ENCODE measurements around the gene AQP2.

Gene AQP2

DNA sequence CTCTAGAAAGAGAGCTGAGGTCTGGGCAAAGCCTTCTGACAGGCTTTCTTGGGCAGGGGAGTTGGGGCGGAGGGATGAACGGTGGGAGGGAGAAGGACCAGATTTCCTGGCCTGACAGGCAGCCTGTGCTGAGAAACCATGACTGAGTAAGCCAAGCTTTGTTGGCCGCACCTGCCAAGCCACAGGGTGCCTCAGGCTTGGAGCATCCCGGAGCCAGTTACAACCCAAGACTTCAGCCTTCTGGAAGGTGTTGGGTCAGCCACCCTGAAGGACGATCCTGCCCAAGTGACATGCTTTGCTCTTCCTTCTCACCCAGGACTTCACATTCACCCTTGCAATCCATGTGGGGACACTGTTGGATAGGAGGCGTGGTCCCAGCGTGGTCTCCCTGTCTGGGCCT is 21.0 kb upstream of the AQP2 start:
- Histone ChIP-seq H3K9ac (ENCODE audit: low read length in 5 of 5) (no peak overlapping the region), H3K4me3 (ENCODE audit: low read depth in 1 of 5, low read length in 5 of 5) (no peak overlapping the region), H3K27ac (ENCODE audit: low read depth, low read length) (no peak overlapping the region), H3K27me3 (ENCODE audit: control insufficient read depth in 5 of 5, insufficient read depth in 4 of 5, low read length in 5 of 5) (peaks cover 0 to 3% (median 0%) of the 10 kb centered on the region in 5 donors), H3K4me1 (ENCODE audit: control insufficient read depth in 5 of 5, insufficient read depth in 5 of 5, low read length in 5 of 5) (peaks cover 0 to 6% (median 3%) of the 10 kb centered on the region in 5 donors), H3K36me3 (ENCODE audit: control insufficient read depth in 5 of 5, insufficient read depth in 5 of 5, low read length in 5 of 5) (no peaks in the 10 kb centered on the region), H3K9me3 (ENCODE audit: control insufficient read depth in 5 of 5, low read length in 5 of 5) (no peaks in the 10 kb centered on the region)

DNA sequence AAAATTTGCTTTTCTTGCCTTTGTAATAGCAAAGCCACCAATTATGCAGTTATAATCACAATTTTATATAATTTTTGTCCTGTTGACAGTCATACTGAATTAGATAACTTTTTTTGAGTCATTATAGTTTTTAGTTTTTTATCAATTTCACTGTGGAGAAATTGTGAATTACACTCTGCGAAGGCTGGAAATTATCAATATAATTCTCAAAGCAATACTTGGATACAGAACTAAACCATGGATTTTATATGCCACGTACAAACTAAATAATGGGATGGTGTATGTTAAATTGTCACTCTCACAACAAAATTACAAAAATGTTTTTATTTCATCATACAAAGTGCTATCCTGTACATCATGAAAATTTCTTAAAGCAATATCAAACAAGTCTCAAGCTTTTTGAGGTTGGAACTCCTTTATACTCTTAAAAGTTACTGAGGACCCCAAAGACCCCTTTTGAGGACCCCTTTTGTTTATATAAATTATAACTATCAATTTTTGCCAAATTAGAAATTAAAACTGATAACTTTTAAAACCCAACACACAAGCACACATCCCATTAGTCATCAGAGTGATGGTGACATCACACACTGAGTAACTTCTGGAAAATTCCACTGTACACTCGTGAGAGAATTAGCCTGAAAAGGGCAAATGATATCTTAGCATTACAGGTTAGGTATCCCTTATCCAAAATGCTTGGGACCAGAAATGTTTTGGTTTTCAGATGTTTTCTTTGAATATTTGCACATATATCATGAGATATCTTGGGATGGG is 19.8 kb upstream of the AQP2 start:
- Histone ChIP-seq H3K27ac (ENCODE audit: low read depth, low read length) (no peak overlapping the region), H3K4me1 (ENCODE audit: control insufficient read depth in 5 of 5, insufficient read depth in 5 of 5, low read length in 5 of 5) (no peaks in the 10 kb centered on the region), H3K9ac (ENCODE audit: low read length in 5 of 5) (no peak overlapping the region)

DNA sequence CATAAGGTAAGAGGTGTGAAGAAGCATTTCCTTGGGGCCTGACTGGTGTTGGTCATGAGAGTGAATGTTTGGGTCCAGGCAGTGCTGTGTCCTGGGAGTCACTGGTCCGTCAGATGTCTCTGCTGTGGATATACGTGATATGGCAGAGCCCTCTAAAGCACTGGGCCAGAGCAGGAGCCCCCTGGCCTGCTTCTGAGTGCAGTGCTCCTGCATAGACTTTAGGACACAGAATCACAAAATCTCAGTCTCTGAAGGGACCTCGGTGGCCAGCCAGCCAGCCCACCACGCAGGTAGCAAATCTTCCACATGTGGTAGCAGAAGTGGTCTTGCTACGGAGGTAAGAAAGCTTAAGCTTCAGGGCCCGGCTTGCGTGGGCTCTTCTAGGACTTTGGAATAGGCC is 18.5 kb upstream of the AQP2 start:
- no peak overlapping the region for H3K27ac ChIP-seq (ENCODE audit: low read depth, low read length)
- no peaks in the 10 kb centered on the region for H3K36me3 ChIP-seq (ENCODE audit: control insufficient read depth in 5 of 5, insufficient read depth in 5 of 5, low read length in 5 of 5)
- H3K4me1 ChIP-seq (ENCODE audit: control insufficient read depth in 5 of 5, insufficient read depth in 5 of 5, low read length in 5 of 5): no peaks in the 10 kb centered on the region
- no peaks in the 10 kb centered on the region for H3K9me3 ChIP-seq (ENCODE audit: control insufficient read depth in 5 of 5, low read length in 5 of 5)
- H3K27me3 ChIP-seq (ENCODE audit: control insufficient read depth in 5 of 5, insufficient read depth in 4 of 5, low read length in 5 of 5): peaks cover 0 to 3% (median 0%) of the 10 kb centered on the region in 5 donors
- H3K4me3 ChIP-seq (ENCODE audit: low read depth in 1 of 5, low read length in 5 of 5): no peak overlapping the region
- no peak overlapping the region for H3K9ac ChIP-seq (ENCODE audit: low read length in 5 of 5)

More for the DNA sequence above, 19.8 kb upstream of the AQP2 start:
- H3K4me3 ChIP-seq (ENCODE audit: low read depth in 1 of 5, low read length in 5 of 5): no peak overlapping the region
- no peaks in the 10 kb centered on the region for H3K36me3 ChIP-seq (ENCODE audit: control insufficient read depth in 5 of 5, insufficient read depth in 5 of 5, low read length in 5 of 5)
- no peaks in the 10 kb centered on the region for H3K9me3 ChIP-seq (ENCODE audit: control insufficient read depth in 5 of 5, low read length in 5 of 5)
- peaks cover 0 to 3% (median 0%) of the 10 kb centered on the region in 5 donors for H3K27me3 ChIP-seq (ENCODE audit: control insufficient read depth in 5 of 5, insufficient read depth in 4 of 5, low read length in 5 of 5)

DNA sequence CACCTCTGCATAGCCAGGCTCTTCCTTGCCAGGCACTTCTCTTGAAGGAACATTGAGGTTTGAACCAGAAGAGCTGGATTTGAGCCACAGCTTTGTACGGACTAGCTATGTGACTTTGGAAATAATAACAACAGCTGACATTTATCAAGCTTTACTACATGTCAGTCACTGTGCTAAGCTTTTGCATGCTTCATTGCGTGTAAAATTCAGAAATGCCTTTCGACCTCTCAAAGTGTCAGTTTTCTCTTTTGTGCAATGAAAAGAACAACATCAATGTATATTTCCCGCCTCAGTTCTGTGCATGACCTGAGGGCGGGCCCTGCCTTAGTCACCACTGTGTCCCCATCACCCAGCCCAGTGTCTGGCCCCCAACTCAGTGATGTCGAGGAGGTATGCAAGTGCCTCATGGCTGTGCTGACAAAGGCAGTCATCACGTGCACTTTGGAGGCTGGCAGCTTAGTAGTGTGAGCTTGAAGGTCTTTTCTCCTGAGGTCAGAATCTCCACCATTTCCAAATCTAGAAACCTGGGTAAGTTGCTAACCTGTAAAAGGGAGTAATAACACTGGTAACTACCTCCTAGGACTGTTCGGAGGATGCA is 17.9 kb upstream of the AQP2 start:
- Histone ChIP-seq H3K4me1 (ENCODE audit: control insufficient read depth in 5 of 5, insufficient read depth in 5 of 5, low read length in 5 of 5) (no peaks in the 10 kb centered on the region), H3K4me3 (ENCODE audit: low read depth in 1 of 5, low read length in 5 of 5) (no peak overlapping the region), H3K9ac (ENCODE audit: low read length in 5 of 5) (no peak overlapping the region), H3K9me3 (ENCODE audit: control insufficient read depth in 5 of 5, low read length in 5 of 5) (no peaks in the 10 kb centered on the region), H3K27me3 (ENCODE audit: control insufficient read depth in 5 of 5, insufficient read depth in 4 of 5, low read length in 5 of 5) (peaks cover 0 to 3% (median 0%) of the 10 kb centered on the region in 5 donors), H3K27ac (ENCODE audit: low read depth, low read length) (no peak overlapping the region), H3K36me3 (ENCODE audit: control insufficient read depth in 5 of 5, insufficient read depth in 5 of 5, low read length in 5 of 5) (no peaks in the 10 kb centered on the region)

DNA sequence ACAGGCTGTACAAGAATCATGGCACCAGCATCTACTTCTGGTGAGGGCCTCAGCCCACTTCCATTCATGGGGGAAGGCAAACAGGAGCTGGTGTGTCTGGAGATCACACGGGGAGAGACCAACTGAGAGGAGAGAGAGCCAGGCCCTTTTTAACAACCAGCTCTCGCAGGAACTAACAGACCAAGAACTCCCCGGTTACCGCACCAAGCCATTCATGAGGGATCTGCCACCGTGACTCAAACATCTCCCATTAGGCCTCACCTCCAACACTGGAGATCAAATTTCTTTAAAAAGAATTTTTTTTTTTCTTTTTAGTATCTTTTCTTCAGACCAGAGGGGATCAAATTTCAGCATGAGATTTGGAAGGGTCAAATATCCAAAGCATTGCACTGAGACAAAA is 16.7 kb upstream of the AQP2 start:
- no peaks in the 10 kb centered on the region for H3K9me3 ChIP-seq (ENCODE audit: control insufficient read depth in 5 of 5, low read length in 5 of 5)
- peaks cover 0 to 4% (median 0%) of the 10 kb centered on the region in 5 donors for H3K4me1 ChIP-seq (ENCODE audit: control insufficient read depth in 5 of 5, insufficient read depth in 5 of 5, low read length in 5 of 5)
- H3K27ac ChIP-seq (ENCODE audit: low read depth, low read length): no peak overlapping the region

DNA sequence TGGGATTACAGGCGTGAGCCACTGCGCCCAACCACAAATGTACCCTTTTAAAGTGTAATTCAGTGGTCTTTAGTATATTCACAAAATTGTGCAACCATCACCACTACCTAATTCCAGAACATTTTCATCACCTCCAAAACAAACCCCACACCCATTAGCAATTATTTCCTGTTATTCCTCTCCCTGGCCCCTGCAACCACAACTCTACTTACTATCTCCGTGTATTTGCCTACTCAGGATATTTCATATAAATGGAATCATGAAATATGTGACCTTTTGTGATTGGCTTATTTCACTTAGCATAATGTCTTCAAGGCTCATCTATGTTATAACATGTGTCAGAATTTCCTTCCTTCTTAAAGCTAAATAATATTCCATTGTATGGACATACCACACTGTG is 16.0 kb upstream of the AQP2 start:
- H3K27me3 ChIP-seq (ENCODE audit: control insufficient read depth in 5 of 5, insufficient read depth in 4 of 5, low read length in 5 of 5): peaks cover 0 to 3% (median 0%) of the 10 kb centered on the region in 5 donors
- H3K27ac ChIP-seq (ENCODE audit: low read depth, low read length): no peak overlapping the region
- no peak overlapping the region for H3K4me3 ChIP-seq (ENCODE audit: low read depth in 1 of 5, low read length in 5 of 5)
- no peaks in the 10 kb centered on the region for H3K9me3 ChIP-seq (ENCODE audit: control insufficient read depth in 5 of 5, low read length in 5 of 5)
- H3K9ac ChIP-seq (ENCODE audit: low read length in 5 of 5): no peak overlapping the region
- no peaks in the 10 kb centered on the region for H3K36me3 ChIP-seq (ENCODE audit: control insufficient read depth in 5 of 5, insufficient read depth in 5 of 5, low read length in 5 of 5)
- peaks cover 0 to 4% (median 0%) of the 10 kb centered on the region in 5 donors for H3K4me1 ChIP-seq (ENCODE audit: control insufficient read depth in 5 of 5, insufficient read depth in 5 of 5, low read length in 5 of 5)

More for the DNA sequence above, 16.7 kb upstream of the AQP2 start:
- Histone ChIP-seq H3K9ac (ENCODE audit: low read length in 5 of 5) (no peak overlapping the region), H3K4me3 (ENCODE audit: low read depth in 1 of 5, low read length in 5 of 5) (no peak overlapping the region), H3K27me3 (ENCODE audit: control insufficient read depth in 5 of 5, insufficient read depth in 4 of 5, low read length in 5 of 5) (peaks cover 0 to 3% (median 0%) of the 10 kb centered on the region in 5 donors), H3K36me3 (ENCODE audit: control insufficient read depth in 5 of 5, insufficient read depth in 5 of 5, low read length in 5 of 5) (no peaks in the 10 kb centered on the region)

DNA sequence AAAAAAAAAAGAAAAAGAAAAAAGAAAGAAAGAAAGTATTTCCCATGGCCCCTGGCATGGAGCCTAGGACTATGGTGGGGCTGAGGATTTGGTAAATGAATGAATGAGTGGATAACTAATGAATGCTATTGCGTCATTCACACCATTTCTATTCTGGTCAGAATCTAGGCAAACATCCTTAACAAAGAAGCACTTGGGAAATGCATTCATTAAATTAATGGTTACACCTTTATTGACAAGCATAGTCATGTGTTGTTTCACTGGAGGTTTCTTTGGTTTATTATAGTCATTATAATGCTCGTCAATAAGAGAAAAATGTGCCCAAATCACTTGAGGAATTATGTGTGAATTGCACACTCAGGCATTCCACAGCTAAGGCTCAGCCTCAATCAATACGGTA is 13.6 kb upstream of the AQP2 start:
- H3K27ac ChIP-seq (ENCODE audit: low read depth, low read length): no peak overlapping the region

DNA sequence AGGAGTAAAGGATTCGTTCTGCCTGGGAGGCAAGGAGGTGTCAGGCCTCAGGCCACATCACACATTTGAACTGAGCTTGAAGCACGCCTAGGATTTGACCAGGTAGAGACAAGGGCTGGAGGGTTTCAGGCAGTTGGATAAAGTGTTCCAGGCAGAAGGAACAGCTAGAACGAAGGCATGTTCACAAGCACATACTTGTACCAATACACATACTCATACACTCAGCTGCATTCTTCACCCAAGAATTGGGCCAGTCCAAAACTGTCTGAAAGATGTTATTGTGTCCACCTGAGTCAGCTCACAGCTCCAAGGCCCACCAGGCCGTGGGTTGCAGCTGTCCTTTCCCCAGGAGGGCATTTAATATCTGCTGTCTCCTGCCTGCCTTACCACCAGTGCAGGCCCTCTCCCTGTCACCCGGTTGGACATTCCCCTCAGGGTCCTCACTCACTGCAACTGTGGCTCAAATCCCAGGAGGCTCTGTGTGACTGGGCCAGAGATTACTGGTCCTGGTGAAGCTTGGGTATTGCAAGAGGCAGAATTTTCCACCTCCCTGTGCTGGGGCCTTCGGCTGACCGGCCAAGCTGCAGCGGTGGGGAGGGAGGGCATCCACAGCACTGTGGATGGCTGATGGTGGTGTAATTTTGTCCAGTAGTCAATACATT is 12.8 kb upstream of the AQP2 start:
- no peak overlapping the region for H3K4me3 ChIP-seq (ENCODE audit: low read depth in 1 of 5, low read length in 5 of 5)
- no peak overlapping the region for H3K27ac ChIP-seq (ENCODE audit: low read depth, low read length)
- no peaks in the 10 kb centered on the region for H3K9me3 ChIP-seq (ENCODE audit: control insufficient read depth in 5 of 5, low read length in 5 of 5)
- H3K27me3 ChIP-seq (ENCODE audit: control insufficient read depth in 5 of 5, insufficient read depth in 4 of 5, low read length in 5 of 5): no peaks in the 10 kb centered on the region
- no peaks in the 10 kb centered on the region for H3K36me3 ChIP-seq (ENCODE audit: control insufficient read depth in 5 of 5, insufficient read depth in 5 of 5, low read length in 5 of 5)
- H3K4me1 ChIP-seq (ENCODE audit: control insufficient read depth in 5 of 5, insufficient read depth in 5 of 5, low read length in 5 of 5): peaks cover 0 to 4% (median 0%) of the 10 kb centered on the region in 5 donors
- H3K9ac ChIP-seq (ENCODE audit: low read length in 5 of 5): no peak overlapping the region

More for the DNA sequence above, 13.6 kb upstream of the AQP2 start:
- no peaks in the 10 kb centered on the region for H3K27me3 ChIP-seq (ENCODE audit: control insufficient read depth in 5 of 5, insufficient read depth in 4 of 5, low read length in 5 of 5)
- H3K9me3 ChIP-seq (ENCODE audit: control insufficient read depth in 5 of 5, low read length in 5 of 5): no peaks in the 10 kb centered on the region
- H3K4me3 ChIP-seq (ENCODE audit: low read depth in 1 of 5, low read length in 5 of 5): no peak overlapping the region
- no peaks in the 10 kb centered on the region for H3K36me3 ChIP-seq (ENCODE audit: control insufficient read depth in 5 of 5, insufficient read depth in 5 of 5, low read length in 5 of 5)
- peaks cover 0 to 4% (median 0%) of the 10 kb centered on the region in 5 donors for H3K4me1 ChIP-seq (ENCODE audit: control insufficient read depth in 5 of 5, insufficient read depth in 5 of 5, low read length in 5 of 5)
- no peak overlapping the region for H3K9ac ChIP-seq (ENCODE audit: low read length in 5 of 5)

DNA sequence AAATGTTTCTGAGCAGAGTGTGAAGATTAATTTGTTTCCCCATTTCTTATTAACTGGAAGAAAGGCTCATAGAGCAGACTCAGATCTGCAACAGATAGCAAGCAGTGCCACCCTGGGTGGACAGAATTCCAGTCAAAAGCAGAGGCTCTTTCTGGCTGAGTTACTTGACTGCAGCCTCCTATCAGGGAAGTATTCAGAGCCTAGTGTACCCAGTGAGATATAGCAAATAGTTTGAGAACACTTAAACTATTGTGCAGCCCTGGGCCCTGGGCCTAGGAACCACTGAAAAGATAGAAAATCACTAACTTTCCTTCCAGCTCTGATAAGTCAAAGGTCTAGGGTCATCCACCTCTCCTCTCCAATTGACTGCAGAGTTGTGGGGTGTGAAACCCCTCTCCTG is 11.2 kb upstream of the AQP2 start:
- H3K27me3 ChIP-seq (ENCODE audit: control insufficient read depth in 5 of 5, insufficient read depth in 4 of 5, low read length in 5 of 5): peaks cover 0 to 3% (median 0%) of the 10 kb centered on the region in 5 donors
- no peak overlapping the region for H3K9ac ChIP-seq (ENCODE audit: low read length in 5 of 5)
- H3K9me3 ChIP-seq (ENCODE audit: control insufficient read depth in 5 of 5, low read length in 5 of 5): no peaks in the 10 kb centered on the region
- H3K27ac ChIP-seq (ENCODE audit: low read depth, low read length): no peak overlapping the region
- H3K4me1 ChIP-seq (ENCODE audit: control insufficient read depth in 5 of 5, insufficient read depth in 5 of 5, low read length in 5 of 5): peaks cover 0 to 4% (median 0%) of the 10 kb centered on the region in 5 donors
- H3K4me3 ChIP-seq (ENCODE audit: low read depth in 1 of 5, low read length in 5 of 5): no peak overlapping the region
- H3K36me3 ChIP-seq (ENCODE audit: control insufficient read depth in 5 of 5, insufficient read depth in 5 of 5, low read length in 5 of 5): no peaks in the 10 kb centered on the region

DNA sequence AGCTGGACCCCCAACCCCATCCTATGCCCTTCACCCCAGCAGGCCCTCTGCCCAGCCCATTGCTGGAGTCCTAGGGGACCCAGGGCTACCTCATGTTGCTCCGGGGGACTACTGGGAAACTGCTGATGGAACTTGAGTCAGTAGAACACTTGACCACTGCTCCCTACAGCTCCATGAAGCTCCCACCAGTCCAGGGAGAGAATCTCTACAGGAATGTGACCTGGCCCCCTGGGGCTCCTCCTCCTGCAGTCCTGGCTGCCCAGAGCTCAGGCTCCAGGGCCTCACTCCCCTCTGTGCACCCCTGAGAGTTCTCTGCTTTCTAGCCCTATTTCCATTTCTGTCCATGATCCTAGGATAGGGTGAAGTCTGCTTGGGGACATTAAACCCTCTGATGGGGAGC is 10.8 kb upstream of the AQP2 start:
- Histone ChIP-seq H3K9ac (ENCODE audit: low read length in 5 of 5) (no peak overlapping the region), H3K4me3 (ENCODE audit: low read depth in 1 of 5, low read length in 5 of 5) (no peak overlapping the region), H3K36me3 (ENCODE audit: control insufficient read depth in 5 of 5, insufficient read depth in 5 of 5, low read length in 5 of 5) (no peaks in the 10 kb centered on the region), H3K9me3 (ENCODE audit: control insufficient read depth in 5 of 5, low read length in 5 of 5) (no peaks in the 10 kb centered on the region), H3K27me3 (ENCODE audit: control insufficient read depth in 5 of 5, insufficient read depth in 4 of 5, low read length in 5 of 5) (peaks cover 0 to 3% (median 0%) of the 10 kb centered on the region in 5 donors), H3K27ac (ENCODE audit: low read depth, low read length) (no peak overlapping the region), H3K4me1 (ENCODE audit: control insufficient read depth in 5 of 5, insufficient read depth in 5 of 5, low read length in 5 of 5) (peaks cover 0 to 4% (median 0%) of the 10 kb centered on the region in 5 donors)

Data from subcutaneous abdominal adipose tissue (tissue), 5 donors.